Measurements from ENCODE around the gene CTXND1. TPM values are rescaled to one million over a fixed set of nuclear protein-coding genes. Genes with fewer than 3 reads are reported as not detected.

The CTXND1 gene
- total and polyA plus RNA-seq, 2 experiments from 2014 or later = not detected

DNA sequence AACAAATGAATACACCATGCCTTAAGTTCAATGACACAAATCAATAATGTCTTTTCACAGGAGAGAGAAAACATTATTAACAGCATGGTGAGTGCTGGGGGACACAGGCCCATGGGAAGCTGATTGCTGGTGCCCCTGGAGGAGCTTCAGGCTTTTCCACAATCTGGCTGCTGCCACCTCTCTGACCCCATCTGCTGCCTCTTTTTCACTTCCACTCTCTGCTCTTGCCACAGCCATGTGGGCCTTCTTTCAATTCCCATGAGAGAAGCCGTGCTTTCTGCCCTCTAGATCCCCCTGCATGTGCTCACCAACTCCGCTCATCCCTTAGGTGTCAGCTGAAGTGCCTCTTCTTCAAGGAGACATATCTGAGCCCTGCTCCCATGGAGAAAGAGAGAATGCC, 21.0 kb upstream of the CTXND1 start:
- Histone ChIP-seq H2AFZ (no peak overlapping the region), H3K36me3 (ENCODE audit: low read depth) (no peaks in the 10 kb centered on the region), H3K79me2 (ENCODE audit: insufficient read depth) (no peaks in the 10 kb centered on the region), H3K9me2 (ENCODE audit: insufficient read depth) (no peaks in the 10 kb centered on the region), H3K9me3 (ENCODE audit: low read depth) (no peaks in the 10 kb centered on the region), H3K4me2 (ENCODE audit: unreplicated experiment) (no peak overlapping the region), H3F3A (ENCODE audit: insufficient read depth) (no peaks in the 10 kb centered on the region), H3K4me1 (ENCODE audit: insufficient read depth) (no peaks in the 10 kb centered on the region), H3K27ac (no peak overlapping the region), H3K4me3 (no peak overlapping the region), H3K9ac (no peak overlapping the region), H4K20me1 (ENCODE audit: insufficient read depth) (no peaks in the 10 kb centered on the region), H3K27me3 (replicated peaks; ENCODE audit: insufficient read depth) (peaks cover 3% of the 10 kb centered on the region)
- in situ Hi-C loops (cut with MboI) = no loop called here
- TF ChIP-seq EZH2phosphoT487 (IDR thresholded peaks at IDR 0.05; ENCODE audit: insufficient read depth, low read depth) = no peak
- no peak for TF ChIP-seq EZH2 (IDR thresholded peaks at IDR 0.05; ENCODE audit: insufficient read depth, poor library complexity, severe bottlenecking)
- no peak for DNase-seq
- WGBS, 2 experiments (ENCODE audit: low coverage in 1 of 2, low lambda C conversion rate in 2 of 2, missing lambda C conversion rate in 2 of 2) = 25 to 41% methylated on average over 2 of the region's 2 CpGs

- no peak overlapping the region for H2AFZ ChIP-seq
- no peaks in the 10 kb centered on the region for H3K9me3 ChIP-seq (ENCODE audit: low read depth)
- no peak overlapping the region for H3K27ac ChIP-seq
- in situ Hi-C loops (cut with MboI) = no loop called here
- no peak overlapping the region for H3K4me3 ChIP-seq
- no peaks in the 10 kb centered on the region for H3F3A ChIP-seq (ENCODE audit: insufficient read depth)
- no peaks in the 10 kb centered on the region for H3K36me3 ChIP-seq (ENCODE audit: low read depth)
- no peak overlapping the region for H3K9ac ChIP-seq
- H3K4me1 ChIP-seq (ENCODE audit: insufficient read depth) = no peaks in the 10 kb centered on the region
- no peak overlapping the region for H3K4me2 ChIP-seq (ENCODE audit: unreplicated experiment)
- H3K79me2 ChIP-seq (ENCODE audit: insufficient read depth) = no peaks in the 10 kb centered on the region
- 9 to 16% methylated on average over 1 of the region's 1 CpG for WGBS, 2 experiments (ENCODE audit: low coverage in 1 of 2, low lambda C conversion rate in 2 of 2, missing lambda C conversion rate in 2 of 2)
- H4K20me1 ChIP-seq (ENCODE audit: insufficient read depth) = no peaks in the 10 kb centered on the region
- H3K27me3 ChIP-seq (replicated peaks; ENCODE audit: insufficient read depth) = no peaks in the 10 kb centered on the region; the same call in 1 of the 2 replicates
- DNase-seq = no peak
- TF ChIP-seq EZH2 (IDR thresholded peaks at IDR 0.05; ENCODE audit: insufficient read depth, poor library complexity, severe bottlenecking) = no peak
- no peak for TF ChIP-seq EZH2phosphoT487 (IDR thresholded peaks at IDR 0.05; ENCODE audit: insufficient read depth, low read depth)
- no peaks in the 10 kb centered on the region for H3K9me2 ChIP-seq (ENCODE audit: insufficient read depth)
These were observed 18.5 kb upstream of the CTXND1 start for GRCh38 chr15:80270472-80270871.

- DNase-seq = no peak
- Histone ChIP-seq H3K36me3 (ENCODE audit: low read depth) (no peaks in the 10 kb centered on the region), H3K4me2 (ENCODE audit: unreplicated experiment) (no peak overlapping the region), H3K27ac (no peak overlapping the region), H3K4me1 (ENCODE audit: insufficient read depth) (no peaks in the 10 kb centered on the region), H3K9me3 (ENCODE audit: low read depth) (no peaks in the 10 kb centered on the region), H3K4me3 (no peak overlapping the region), H2AFZ (no peak overlapping the region), H3K27me3 (replicated peaks; ENCODE audit: insufficient read depth) (no peaks in the 10 kb centered on the region), H3F3A (ENCODE audit: insufficient read depth) (no peaks in the 10 kb centered on the region), H3K9me2 (ENCODE audit: insufficient read depth) (no peaks in the 10 kb centered on the region), H3K9ac (no peak overlapping the region), H4K20me1 (ENCODE audit: insufficient read depth) (no peaks in the 10 kb centered on the region), H3K79me2 (ENCODE audit: insufficient read depth) (no peaks in the 10 kb centered on the region)
- 69 to 71% methylated on average over 7 of the region's 7 CpGs for WGBS, 2 experiments (ENCODE audit: low coverage in 1 of 2, low lambda C conversion rate in 2 of 2, missing lambda C conversion rate in 2 of 2)
- in situ Hi-C loops (cut with MboI) = no loop called here
- TF ChIP-seq EZH2phosphoT487 (IDR thresholded peaks at IDR 0.05; ENCODE audit: insufficient read depth, low read depth) (no peak), EZH2 (IDR thresholded peaks at IDR 0.05; ENCODE audit: insufficient read depth, poor library complexity, severe bottlenecking) (no peak)
These were observed 16.1 kb upstream of the CTXND1 start for GRCh38 chr15:80268101-80268500.

DNA sequence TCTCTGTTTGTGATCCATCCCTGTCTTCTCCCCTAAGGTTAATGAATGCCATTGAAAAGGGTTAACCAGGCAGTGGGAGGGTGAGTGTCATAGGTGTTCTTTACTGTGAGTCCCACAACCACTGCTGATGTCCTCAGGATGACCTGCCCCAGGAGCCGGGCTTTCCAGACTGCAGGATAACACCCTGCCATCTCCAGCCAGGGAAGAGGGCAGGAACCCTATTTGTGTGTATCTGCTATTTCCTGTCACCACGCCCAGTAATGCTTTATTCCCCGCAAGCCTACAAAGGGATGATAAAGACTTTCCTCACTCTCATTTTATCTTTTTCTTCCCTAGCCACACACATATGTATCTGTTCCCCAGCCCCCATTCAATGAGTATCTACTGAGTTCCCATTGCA, 15.6 kb upstream of the CTXND1 start:
- Histone ChIP-seq H3K4me2 (ENCODE audit: unreplicated experiment) (no peak overlapping the region), H3K27ac (no peak overlapping the region), H3K4me1 (ENCODE audit: insufficient read depth) (no peaks in the 10 kb centered on the region), H3K9me3 (ENCODE audit: low read depth) (no peaks in the 10 kb centered on the region), H3K36me3 (ENCODE audit: low read depth) (no peaks in the 10 kb centered on the region), H3K9ac (no peak overlapping the region), H3F3A (ENCODE audit: insufficient read depth) (no peaks in the 10 kb centered on the region), H3K4me3 (no peak overlapping the region), H3K9me2 (ENCODE audit: insufficient read depth) (no peaks in the 10 kb centered on the region), H2AFZ (no peak overlapping the region), H4K20me1 (ENCODE audit: insufficient read depth) (no peaks in the 10 kb centered on the region), H3K79me2 (ENCODE audit: insufficient read depth) (no peaks in the 10 kb centered on the region), H3K27me3 (replicated peaks; ENCODE audit: insufficient read depth) (no peaks in the 10 kb centered on the region)
- 12 to 18% methylated on average over 3 of the region's 3 CpGs for WGBS, 2 experiments (ENCODE audit: low coverage in 1 of 2, low lambda C conversion rate in 2 of 2, missing lambda C conversion rate in 2 of 2)
- no peak for TF ChIP-seq EZH2phosphoT487 (IDR thresholded peaks at IDR 0.05; ENCODE audit: insufficient read depth, low read depth)
- TF ChIP-seq EZH2 (IDR thresholded peaks at IDR 0.05; ENCODE audit: insufficient read depth, poor library complexity, severe bottlenecking) = no peak
- in situ Hi-C loops (cut with MboI) = no loop called here
- DNase-seq = peak; percentile 3

DNA sequence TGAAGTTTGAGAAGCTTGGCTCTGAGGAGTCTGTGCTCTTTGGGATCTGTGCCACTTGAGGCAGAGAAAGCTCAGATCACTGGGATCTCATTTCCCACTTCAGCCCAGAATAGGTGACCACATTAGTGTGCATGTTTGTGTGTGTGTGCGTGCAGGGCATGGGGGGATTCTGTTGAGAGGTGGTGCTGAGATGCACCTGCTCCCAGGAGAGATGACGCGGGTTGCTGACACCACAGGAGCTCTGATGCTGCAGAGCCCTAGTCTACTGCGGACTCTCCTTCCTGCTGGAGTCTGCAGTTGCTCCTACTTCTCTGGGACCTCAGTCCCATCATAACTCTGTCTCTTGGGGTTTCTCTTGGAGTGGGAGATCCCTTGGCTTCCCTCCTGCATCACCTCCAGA, 14.7 kb upstream of the CTXND1 start:
- Histone ChIP-seq H3K4me1 (ENCODE audit: insufficient read depth) (no peaks in the 10 kb centered on the region), H3K9me2 (ENCODE audit: insufficient read depth) (no peaks in the 10 kb centered on the region), H3K27me3 (replicated peaks; ENCODE audit: insufficient read depth) (no peaks in the 10 kb centered on the region; the same call in 1 of the 2 replicates), H3K79me2 (ENCODE audit: insufficient read depth) (no peaks in the 10 kb centered on the region), H3K9ac (no peak overlapping the region), H3F3A (ENCODE audit: insufficient read depth) (no peaks in the 10 kb centered on the region), H3K9me3 (ENCODE audit: low read depth) (no peaks in the 10 kb centered on the region), H3K4me2 (ENCODE audit: unreplicated experiment) (no peak overlapping the region), H4K20me1 (ENCODE audit: insufficient read depth) (no peaks in the 10 kb centered on the region), H3K4me3 (no peak overlapping the region), H3K27ac (no peak overlapping the region), H2AFZ (no peak overlapping the region), H3K36me3 (ENCODE audit: low read depth) (no peaks in the 10 kb centered on the region)
- in situ Hi-C loops (cut with MboI) = no loop called here
- 64 to 74% methylated on average over 4 of the region's 4 CpGs for WGBS, 2 experiments (ENCODE audit: low coverage in 1 of 2, low lambda C conversion rate in 2 of 2, missing lambda C conversion rate in 2 of 2)
- TF ChIP-seq EZH2 (IDR thresholded peaks at IDR 0.05; ENCODE audit: insufficient read depth, poor library complexity, severe bottlenecking) = no peak
- TF ChIP-seq EZH2phosphoT487 (IDR thresholded peaks at IDR 0.05; ENCODE audit: insufficient read depth, low read depth) = no peak
- no peak for DNase-seq

All from GM23248 (cell line).